ENCODE measurements around the gene MAGI2.

The MAGI2 gene

GRCh38 chr7:78465894-78466293 lies 987.6 kb downstream of the MAGI2 start:
- no peak for ATAC-seq
- no peak for TF ChIP-seq TCF4 (CRISPR knock-in tag; IDR thresholded peaks at IDR 0.05; ENCODE audit: borderline replicate concordance)

GRCh38 chr7:78463039-78463438 lies 990.4 kb downstream of the MAGI2 start:
- TF ChIP-seq, protein P1, sequence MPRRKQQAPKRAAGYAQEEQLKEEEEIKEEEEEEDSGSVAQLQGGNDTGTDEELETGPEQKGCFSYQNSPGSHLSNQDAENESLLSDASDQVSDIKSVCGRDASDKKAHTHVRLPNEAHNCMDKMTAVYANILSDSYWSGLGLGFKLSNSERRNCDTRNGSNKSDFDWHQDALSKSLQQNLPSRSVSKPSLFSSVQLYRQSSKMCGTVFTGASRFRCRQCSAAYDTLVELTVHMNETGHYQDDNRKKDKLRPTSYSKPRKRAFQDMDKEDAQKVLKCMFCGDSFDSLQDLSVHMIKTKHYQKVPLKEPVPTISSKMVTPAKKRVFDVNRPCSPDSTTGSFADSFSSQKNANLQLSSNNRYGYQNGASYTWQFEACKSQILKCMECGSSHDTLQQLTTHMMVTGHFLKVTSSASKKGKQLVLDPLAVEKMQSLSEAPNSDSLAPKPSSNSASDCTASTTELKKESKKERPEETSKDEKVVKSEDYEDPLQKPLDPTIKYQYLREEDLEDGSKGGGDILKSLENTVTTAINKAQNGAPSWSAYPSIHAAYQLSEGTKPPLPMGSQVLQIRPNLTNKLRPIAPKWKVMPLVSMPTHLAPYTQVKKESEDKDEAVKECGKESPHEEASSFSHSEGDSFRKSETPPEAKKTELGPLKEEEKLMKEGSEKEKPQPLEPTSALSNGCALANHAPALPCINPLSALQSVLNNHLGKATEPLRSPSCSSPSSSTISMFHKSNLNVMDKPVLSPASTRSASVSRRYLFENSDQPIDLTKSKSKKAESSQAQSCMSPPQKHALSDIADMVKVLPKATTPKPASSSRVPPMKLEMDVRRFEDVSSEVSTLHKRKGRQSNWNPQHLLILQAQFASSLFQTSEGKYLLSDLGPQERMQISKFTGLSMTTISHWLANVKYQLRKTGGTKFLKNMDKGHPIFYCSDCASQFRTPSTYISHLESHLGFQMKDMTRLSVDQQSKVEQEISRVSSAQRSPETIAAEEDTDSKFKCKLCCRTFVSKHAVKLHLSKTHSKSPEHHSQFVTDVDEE (CRISPR knock-in tag; IDR thresholded peaks at IDR 0.05): no peak
- TF ChIP-seq ZNF70 (CRISPR knock-in tag; IDR thresholded peaks at IDR 0.05) (no peak), OSR1 (CRISPR knock-in tag; IDR thresholded peaks at IDR 0.05) (no peak), POU6F1 (CRISPR knock-in tag; IDR thresholded peaks at IDR 0.05; ENCODE audit: borderline replicate concordance, low read depth) (no peak), BACH2 (CRISPR knock-in tag; IDR thresholded peaks at IDR 0.05; ENCODE audit: borderline replicate concordance) (no peak), GLIS3 (CRISPR knock-in tag; IDR thresholded peaks at IDR 0.05) (no peak), SNAI2 (CRISPR knock-in tag; IDR thresholded peaks at IDR 0.05) (no peak)
- ATAC-seq: no peak

GRCh38 chr7:78450706-78451105 lies 1002.8 kb downstream of the MAGI2 start:
- no peak for TF ChIP-seq ZC3H10 (CRISPR knock-in tag; IDR thresholded peaks at IDR 0.05)
- no peak for TF ChIP-seq PPARA (CRISPR knock-in tag; IDR thresholded peaks at IDR 0.05; ENCODE audit: borderline replicate concordance)
- no peak for TF ChIP-seq ZFP3 (CRISPR knock-in tag; IDR thresholded peaks at IDR 0.05)
- TF ChIP-seq, protein P2, sequence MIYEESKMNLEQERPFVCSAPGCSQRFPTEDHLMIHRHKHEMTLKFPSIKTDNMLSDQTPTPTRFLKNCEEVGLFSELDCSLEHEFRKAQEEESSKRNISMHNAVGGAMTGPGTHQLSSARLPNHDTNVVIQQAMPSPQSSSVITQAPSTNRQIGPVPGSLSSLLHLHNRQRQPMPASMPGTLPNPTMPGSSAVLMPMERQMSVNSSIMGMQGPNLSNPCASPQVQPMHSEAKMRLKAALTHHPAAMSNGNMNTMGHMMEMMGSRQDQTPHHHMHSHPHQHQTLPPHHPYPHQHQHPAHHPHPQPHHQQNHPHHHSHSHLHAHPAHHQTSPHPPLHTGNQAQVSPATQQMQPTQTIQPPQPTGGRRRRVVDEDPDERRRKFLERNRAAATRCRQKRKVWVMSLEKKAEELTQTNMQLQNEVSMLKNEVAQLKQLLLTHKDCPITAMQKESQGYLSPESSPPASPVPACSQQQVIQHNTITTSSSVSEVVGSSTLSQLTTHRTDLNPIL (CRISPR knock-in tag; IDR thresholded peaks at IDR 0.05; ENCODE audit: low read depth): no peak
- no peak for TF ChIP-seq ZFP30 (CRISPR knock-in tag; IDR thresholded peaks at IDR 0.05)
- ATAC-seq: no peak

- ATAC-seq: no peak
- TF ChIP-seq BACH2 (CRISPR knock-in tag; IDR thresholded peaks at IDR 0.05; ENCODE audit: borderline replicate concordance) (no peak), ESRRG (CRISPR knock-in tag; IDR thresholded peaks at IDR 0.05) (no peak), RARB (CRISPR knock-in tag; IDR thresholded peaks at IDR 0.05) (no peak)
Observed at GRCh38 chr7:78448911-78449310, 1004.6 kb downstream of the MAGI2 start.

DNA sequence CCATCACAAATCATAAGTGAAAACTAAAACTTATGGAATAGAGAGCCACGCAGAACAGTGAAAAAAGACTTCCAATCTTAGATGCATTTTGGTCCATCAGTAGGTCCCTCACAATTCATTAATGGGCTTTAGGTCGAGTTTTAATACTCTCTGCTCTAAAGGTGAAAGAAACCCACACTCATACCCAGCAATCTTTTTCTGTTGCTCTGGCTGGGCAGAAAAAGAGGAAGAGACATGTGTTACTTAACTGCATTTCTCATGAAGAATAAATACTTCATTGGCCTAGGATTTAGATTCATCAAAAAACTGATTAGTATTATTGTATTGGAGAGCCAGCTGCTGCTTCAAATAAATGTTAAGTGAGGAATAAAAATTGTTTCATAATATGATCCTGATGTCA lies 1009.2 kb downstream of the MAGI2 start:
- no peak for TF ChIP-seq POU6F1 (CRISPR knock-in tag; IDR thresholded peaks at IDR 0.05; ENCODE audit: borderline replicate concordance, low read depth)
- TF ChIP-seq ZFP30 (CRISPR knock-in tag; IDR thresholded peaks at IDR 0.05): no peak
- TF ChIP-seq, protein P3, sequence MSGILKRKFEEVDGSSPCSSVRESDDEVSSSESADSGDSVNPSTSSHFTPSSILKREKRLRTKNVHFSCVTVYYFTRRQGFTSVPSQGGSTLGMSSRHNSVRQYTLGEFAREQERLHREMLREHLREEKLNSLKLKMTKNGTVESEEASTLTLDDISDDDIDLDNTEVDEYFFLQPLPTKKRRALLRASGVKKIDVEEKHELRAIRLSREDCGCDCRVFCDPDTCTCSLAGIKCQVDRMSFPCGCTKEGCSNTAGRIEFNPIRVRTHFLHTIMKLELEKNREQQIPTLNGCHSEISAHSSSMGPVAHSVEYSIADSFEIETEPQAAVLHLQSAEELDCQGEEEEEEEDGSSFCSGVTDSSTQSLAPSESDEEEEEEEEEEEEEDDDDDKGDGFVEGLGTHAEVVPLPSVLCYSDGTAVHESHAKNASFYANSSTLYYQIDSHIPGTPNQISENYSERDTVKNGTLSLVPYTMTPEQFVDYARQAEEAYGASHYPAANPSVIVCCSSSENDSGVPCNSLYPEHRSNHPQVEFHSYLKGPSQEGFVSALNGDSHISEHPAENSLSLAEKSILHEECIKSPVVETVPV (CRISPR knock-in tag; IDR thresholded peaks at IDR 0.05): no peak
- TF ChIP-seq RARB (CRISPR knock-in tag; IDR thresholded peaks at IDR 0.05): no peak
- no peak for TF ChIP-seq PATZ1 (CRISPR knock-in tag; IDR thresholded peaks at IDR 0.05; ENCODE audit: borderline replicate concordance)
- no peak for TF ChIP-seq PPARA (CRISPR knock-in tag; IDR thresholded peaks at IDR 0.05; ENCODE audit: borderline replicate concordance)
- TF ChIP-seq GLIS3 (CRISPR knock-in tag; IDR thresholded peaks at IDR 0.05): no peak
- TF ChIP-seq BACH2 (CRISPR knock-in tag; IDR thresholded peaks at IDR 0.05; ENCODE audit: borderline replicate concordance): no peak
- TF ChIP-seq ZFP3 (CRISPR knock-in tag; IDR thresholded peaks at IDR 0.05): no peak
- no peak for TF ChIP-seq ZC3H10 (CRISPR knock-in tag; IDR thresholded peaks at IDR 0.05)
- TF ChIP-seq TOX (CRISPR knock-in tag; IDR thresholded peaks at IDR 0.05; ENCODE audit: borderline replicate concordance): no peak
- TF ChIP-seq ZNF565 (CRISPR knock-in tag; conservative IDR thresholded peaks at IDR 0.05; ENCODE audit: low read depth): no peak
- ATAC-seq: no peak

Measured in SK-N-SH treated with all-trans-retinoic acid at 6 μM for 48 hours (cell line).